ENCODE results near the gene SRRM1. TPM values are rescaled to one million over a fixed set of nuclear protein-coding genes. Genes with fewer than 3 reads are reported as not detected.

SRRM1 gene
- total and polyA plus RNA-seq, 10 of the 15 experiments (the other 5 are each of a cell fraction or from before 2014, with no cell fraction given), result 36.8 to 285 (median 126) TPM

- no peak overlapping the region for H3K4me2 ChIP-seq (ENCODE audit: control insufficient read depth, insufficient read depth)
- no peaks in the 10 kb centered on the region for H3K36me3 ChIP-seq (ENCODE audit: control insufficient read depth in 2 of 2, insufficient read depth in 2 of 2, low read length in 1 of 2)
- H3K79me2 ChIP-seq (ENCODE audit: control insufficient read depth, insufficient read depth, low read length), result no peaks in the 10 kb centered on the region
- in situ Hi-C loops (cut with MboI) (no loop called here), intact Hi-C loops (cut with micrococcal nuclease; ENCODE audit: unreplicated experiment) (no loop called here)
- FAIRE-seq (no peak), ATAC-seq (no peak), DNase-seq (ENCODE audit: low read depth, low spot score) (no peak)
- no peak for TF ChIP-seq ZNF687 (IDR thresholded peaks at IDR 0.05)
- TF ChIP-seq NKRF (conservative IDR thresholded peaks at IDR 0.05), result no peak
- TF ChIP-seq HDGF (IDR thresholded peaks at IDR 0.05), result no peak
- TF ChIP-seq IKZF1 (conservative IDR thresholded peaks at IDR 0.05), result no peak
- TF ChIP-seq MTA2 (IDR thresholded peaks at IDR 0.05; ENCODE audit: low read depth), result no peak
- no peak for TF ChIP-seq JUNB (IDR thresholded peaks at IDR 0.05)
- no peak for TF ChIP-seq SKIL (IDR thresholded peaks at IDR 0.05; ENCODE audit: low read depth, poor library complexity, severe bottlenecking)
- TF ChIP-seq ATF2 (IDR thresholded peaks at IDR 0.05; ENCODE audit: low read length), result no peak
- TF ChIP-seq NRF1 (conservative IDR thresholded peaks at IDR 0.05; ENCODE audit: low read depth, low read length), result no peak
- TF ChIP-seq ZNF622 (IDR thresholded peaks at IDR 0.05), result no peak
- H2AFZ ChIP-seq (ENCODE audit: control insufficient read depth, low read depth, low read length), result no peak overlapping the region
- BruUV-seq (replicated peaks), result no TSS peak
- RAD21 ChIA-PET (ENCODE audit: unreplicated experiment), result interaction anchor here (1.1 kb wide), 1 partner anchor 32 kb away, joined by 3 read pairs; the partner anchor contains the start of gene CLIC4
- H3K4me3 ChIP-seq, result no peak overlapping the region
- WGBS (ENCODE audit: insufficient coverage, insufficient replicate concordance, low lambda C conversion rate, missing lambda C conversion rate), result 66% methylated on average over 4 of the region's 4 CpGs
- no peaks in the 10 kb centered on the region; the same call in 1 of the 2 replicates for H3K4me1 ChIP-seq (ENCODE audit: control insufficient read depth, insufficient read depth, low read length)
- SMC1A ChIA-PET (ENCODE audit: uncharacterized antibody, unreplicated experiment), result interaction anchor here (1.0 kb wide), 1 partner anchor 9 kb away, joined by 4 read pairs; no protein-coding TSS in a partner anchor
- CTCF ChIA-PET, result interaction anchor here (1.0 kb wide), 1 partner anchor 12 kb away, joined by 4 read pairs; no protein-coding TSS in a partner anchor
- H3K27me3 ChIP-seq (replicated peaks in 1 of 2; ENCODE audit: control insufficient read depth in 2 of 2, insufficient read depth in 2 of 2, low read length in 1 of 2), result no peaks in the 10 kb centered on the region
- no peaks in the 10 kb centered on the region for H3K9me3 ChIP-seq (replicated peaks; ENCODE audit: control insufficient read depth, insufficient read depth, low read length)
- H3K27ac ChIP-seq (ENCODE audit: control insufficient read depth, insufficient read depth), result no peak overlapping the region
- POLR2A ChIA-PET, result interaction anchor here (0.6 to 0.7 kb wide), 2 partner anchors 20 to 106 kb away, joined by 3 to 4 read pairs; no protein-coding TSS in a partner anchor
- no peaks in the 10 kb centered on the region for H4K20me1 ChIP-seq (ENCODE audit: control insufficient read depth, insufficient read depth)
- H3K9ac ChIP-seq (ENCODE audit: control insufficient read depth, insufficient read depth, low read length), result no peak overlapping the region
These were observed 70.1 kb downstream of the SRRM1 start for GRCh38 chr1:24713176-24713575.
